Mammary epithelial cell (primary cell): ENCODE results near the gene BMERB1.

ENCODE experiments used
- CTCF ChIP-seq, 2 donors: IDR thresholded peaks in 1 of 2; conservative IDR thresholded peaks in 1 of 2; 2 replicates each; pipeline ENCODE4 v1.5.1; 2011 to 2012; ENCODE audit warnings: inconsistent platforms in 2 of 2, low read length in 2 of 2, mild to moderate bottlenecking in 2 of 2, control low read depth in 1 of 2, low read depth in 1 of 2; ENCODE audit not compliant: insufficient read depth in 1 of 2; ENCODE audit errors: extremely low read depth in 1 of 2
- EZH2 ChIP-seq: IDR thresholded peaks from 2 replicates; pipeline ENCODE4 v1.6.1; 2012; ENCODE audit warnings: low read length, inconsistent platforms, borderline replicate concordance

GRCh38 chr16:15507959-15508627, 73.7 kb downstream of the BMERB1 start:
- no peak for TF ChIP-seq CTCF (conservative IDR thresholded peaks at IDR 0.05 in 1 of 2, IDR thresholded peaks at IDR 0.05 in 1 of 2; ENCODE audit: extremely low read depth in 1 of 2, insufficient read depth in 1 of 2, low read depth in 1 of 2, low read length in 2 of 2)
- TF ChIP-seq EZH2: no peak
